ENCODE results near the gene KEL.
"Not testable (repeated sequence)": the region's sequence is repeated elsewhere in the genome, so short reads cannot be mapped to it uniquely, and the experiment has no call there.

KEL gene, protein sequence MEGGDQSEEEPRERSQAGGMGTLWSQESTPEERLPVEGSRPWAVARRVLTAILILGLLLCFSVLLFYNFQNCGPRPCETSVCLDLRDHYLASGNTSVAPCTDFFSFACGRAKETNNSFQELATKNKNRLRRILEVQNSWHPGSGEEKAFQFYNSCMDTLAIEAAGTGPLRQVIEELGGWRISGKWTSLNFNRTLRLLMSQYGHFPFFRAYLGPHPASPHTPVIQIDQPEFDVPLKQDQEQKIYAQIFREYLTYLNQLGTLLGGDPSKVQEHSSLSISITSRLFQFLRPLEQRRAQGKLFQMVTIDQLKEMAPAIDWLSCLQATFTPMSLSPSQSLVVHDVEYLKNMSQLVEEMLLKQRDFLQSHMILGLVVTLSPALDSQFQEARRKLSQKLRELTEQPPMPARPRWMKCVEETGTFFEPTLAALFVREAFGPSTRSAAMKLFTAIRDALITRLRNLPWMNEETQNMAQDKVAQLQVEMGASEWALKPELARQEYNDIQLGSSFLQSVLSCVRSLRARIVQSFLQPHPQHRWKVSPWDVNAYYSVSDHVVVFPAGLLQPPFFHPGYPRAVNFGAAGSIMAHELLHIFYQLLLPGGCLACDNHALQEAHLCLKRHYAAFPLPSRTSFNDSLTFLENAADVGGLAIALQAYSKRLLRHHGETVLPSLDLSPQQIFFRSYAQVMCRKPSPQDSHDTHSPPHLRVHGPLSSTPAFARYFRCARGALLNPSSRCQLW

DNA sequence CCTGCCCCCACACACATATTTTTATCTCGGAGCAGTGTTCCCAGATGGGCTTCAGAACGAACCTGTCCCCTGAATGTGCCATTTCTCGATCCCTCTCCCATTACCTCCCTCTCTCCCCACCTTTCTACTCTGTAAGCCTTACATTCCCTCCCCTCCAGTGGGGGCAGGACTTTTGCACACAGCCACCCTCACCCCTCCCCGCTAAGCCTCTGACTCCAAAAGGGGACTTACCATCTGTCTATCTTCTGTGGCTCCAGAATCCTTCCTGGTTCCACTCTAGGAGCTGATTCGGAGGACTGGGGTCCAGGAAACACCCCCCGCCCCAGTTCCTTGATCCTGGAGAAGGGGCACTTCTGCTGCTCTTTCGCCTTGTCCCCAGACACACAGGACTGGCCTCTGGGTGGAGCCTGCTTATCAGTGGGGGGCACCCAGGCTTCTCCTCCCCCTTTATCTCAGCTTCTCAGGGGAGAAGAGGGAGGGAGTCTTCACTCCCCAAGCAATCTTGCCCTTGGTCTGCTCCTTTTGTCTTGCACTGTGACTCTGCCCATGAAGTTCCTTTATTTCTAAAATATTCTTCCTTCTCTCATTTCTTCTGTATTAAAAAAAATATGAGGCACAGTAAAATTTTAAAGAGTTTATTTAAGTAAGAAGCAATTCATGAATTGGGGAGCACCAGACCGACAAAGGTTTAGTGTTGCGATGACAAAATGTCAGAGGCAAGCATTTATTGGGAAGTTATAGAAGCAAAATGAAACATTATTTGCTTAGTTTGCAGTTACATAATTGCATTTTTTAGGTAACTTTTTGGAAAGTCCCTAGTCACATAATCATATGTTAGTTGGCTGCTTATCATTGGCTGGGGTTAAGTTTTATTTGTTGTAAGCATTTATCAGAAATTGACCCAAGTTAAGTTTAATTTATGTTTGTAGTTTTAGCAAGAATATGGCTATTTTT is at the start of gene KEL:
Gene KEL, minus strand, starts transcription at position 391 of the 954 bp plus-strand sequence. Its CDS starts 157 bp downstream, at position 234.
- DNase-seq: no peak

DNA sequence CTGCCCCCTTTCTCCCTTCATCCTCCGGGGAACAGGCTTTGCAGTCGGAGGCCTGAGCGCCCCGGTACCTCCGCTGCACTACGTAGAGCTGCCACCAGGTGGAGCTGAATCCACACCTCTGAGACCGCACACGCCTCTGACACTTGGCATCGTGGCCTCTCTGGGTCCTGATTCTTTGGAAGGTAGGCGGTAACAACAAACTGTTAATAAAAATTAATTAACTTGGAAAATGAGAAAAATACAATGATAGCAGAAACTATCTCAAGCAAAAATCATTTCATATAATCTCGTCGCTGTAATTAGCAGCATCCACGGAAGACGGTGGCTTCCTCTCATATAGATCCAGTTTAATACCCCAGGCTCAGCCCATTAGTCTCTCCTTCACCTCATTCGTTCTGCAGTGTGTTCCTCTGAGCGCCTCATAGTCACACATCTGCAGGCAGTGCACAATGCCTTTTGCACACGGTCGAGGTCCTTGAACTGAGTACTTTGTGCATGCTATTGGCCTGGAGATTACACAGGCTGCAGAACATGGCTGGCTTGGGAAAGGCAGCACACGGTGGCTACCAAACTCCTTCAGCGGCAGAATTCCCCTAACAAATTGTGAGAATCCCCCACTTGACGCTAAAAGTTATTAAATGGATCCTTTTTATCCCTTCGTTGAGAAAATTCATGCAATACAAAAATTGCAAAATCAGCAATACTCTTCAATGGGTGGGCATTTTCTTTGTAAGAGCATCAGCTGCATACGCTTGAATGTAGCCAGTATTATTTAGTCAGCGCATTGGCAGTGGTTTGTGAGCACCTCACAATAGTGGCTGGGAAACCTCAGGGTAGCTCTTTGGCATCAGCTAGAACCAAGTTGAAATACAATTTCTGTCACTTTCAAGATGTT is 46.1 kb upstream of the KEL start:
- DNase-seq: peak; percentile 77

DNA sequence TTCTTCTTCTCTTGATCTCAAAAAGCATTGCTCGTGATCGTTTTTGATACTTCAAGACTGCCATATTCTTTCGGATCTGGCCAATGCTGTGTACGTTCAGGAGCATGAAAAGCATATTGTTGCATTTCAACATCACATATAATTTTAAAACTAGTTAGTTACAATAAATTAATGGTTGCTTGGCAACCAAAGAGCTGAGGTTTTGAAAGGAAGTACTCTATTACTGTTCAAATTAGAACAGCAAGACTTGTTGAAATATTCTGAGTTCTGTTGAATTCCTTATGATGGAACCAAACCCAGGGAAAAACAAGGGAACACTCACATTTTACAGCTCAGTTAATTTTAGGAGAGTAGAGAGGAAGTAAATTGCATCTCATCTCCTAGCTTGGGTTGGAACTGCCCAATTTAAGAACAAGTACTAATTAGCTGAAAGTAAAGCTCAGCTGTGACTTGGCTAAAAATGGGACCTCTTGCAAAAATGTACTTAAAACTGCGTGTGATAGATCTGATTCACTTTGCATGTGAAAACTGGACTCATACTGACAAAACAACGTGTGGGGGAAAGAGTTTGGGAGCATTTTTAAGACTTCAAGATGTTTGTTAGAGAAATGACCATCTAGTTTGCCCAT is 43.6 kb upstream of the KEL start:
- no peak for DNase-seq

DNA sequence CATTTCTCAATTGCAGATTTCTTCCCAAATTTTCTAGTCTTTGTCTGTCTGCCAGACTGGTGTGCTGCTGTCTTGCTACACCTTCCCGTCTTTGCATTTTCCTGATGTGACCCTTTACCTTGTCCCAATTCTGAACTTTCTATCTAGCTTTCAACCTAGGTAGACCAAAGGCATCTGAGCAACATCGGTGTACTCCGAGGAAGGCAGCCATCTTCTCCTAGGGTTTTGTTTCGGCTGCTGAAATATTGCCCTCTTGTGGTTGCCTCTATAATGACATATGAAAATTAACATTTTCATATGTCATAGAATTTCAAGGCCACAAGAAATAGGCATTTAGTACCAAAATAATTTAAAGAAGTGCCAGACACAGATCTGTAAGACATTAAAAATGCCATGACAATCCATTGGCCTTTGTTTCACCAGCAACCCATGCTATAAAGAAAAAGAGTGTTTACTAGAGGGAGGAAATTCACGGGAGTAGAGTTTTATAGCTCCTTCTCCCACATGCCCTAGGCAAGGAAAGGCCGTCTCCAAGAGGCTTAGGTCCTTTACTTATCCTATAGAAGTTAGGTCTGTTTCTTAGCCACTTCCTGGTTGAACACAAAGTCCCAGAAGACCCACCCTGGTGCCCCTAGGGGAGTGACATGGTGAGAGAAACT is 41.4 kb upstream of the KEL start:
- peak; percentile 30 for DNase-seq

DNA sequence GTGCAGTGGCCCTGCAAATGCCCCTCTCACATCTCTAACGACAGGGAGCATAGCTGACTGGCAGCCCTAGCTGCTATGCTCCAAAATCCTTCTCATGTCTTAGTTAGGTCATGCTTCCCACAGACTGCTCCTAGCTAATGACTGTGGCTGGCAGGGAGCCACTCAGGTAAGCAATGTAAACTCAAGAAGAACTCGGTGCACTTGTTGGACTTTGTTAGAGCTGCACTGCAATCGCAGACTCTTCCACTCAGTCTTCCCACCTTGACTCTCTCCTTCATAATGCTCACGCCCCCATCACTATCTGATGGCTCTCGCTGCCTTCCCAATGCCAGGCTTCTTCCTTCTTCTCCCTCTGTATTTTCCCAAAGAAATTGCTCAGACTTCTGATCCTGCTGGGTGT is 40.7 kb upstream of the KEL start:
- DNase-seq: no peak

DNA sequence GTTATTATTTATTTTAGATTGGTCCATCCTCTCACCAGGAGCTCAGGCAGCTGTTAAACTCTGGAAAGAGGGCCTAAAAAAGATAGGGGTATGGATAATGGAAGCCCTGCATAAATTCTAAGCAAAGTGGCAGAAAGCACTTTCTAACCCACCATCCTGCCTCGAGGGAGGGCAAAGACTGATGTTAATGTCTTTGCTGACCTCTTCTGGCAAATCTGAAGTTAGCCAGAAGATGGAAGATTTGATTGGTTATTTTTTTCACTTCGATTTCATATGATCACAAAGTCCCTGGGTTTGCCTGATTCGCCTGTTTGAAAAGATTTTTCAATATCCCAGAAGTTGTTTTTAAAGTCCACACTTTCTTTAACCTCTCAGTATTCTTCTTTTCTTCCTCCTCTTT is 39.9 kb upstream of the KEL start:
- no peak for DNase-seq

DNA sequence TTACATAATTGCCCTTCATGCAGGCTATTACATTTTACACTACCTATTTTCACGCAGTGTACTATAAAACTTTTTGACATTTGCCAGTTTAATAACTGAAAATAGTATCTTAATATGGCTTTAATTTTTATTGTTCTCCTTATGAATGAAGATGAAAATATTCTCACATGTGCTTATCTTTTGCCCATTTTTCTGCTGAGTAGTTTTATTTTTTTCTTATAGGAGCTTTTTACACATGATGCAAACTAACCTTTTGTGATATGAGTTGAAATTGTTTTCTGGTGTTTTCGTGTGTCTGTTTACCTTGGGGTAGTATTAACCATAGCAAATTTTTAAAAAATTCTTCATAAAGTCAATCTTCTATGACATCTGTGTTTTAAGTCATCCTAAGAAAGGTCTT is 38.5 kb upstream of the KEL start:
- no peak for DNase-seq

DNA sequence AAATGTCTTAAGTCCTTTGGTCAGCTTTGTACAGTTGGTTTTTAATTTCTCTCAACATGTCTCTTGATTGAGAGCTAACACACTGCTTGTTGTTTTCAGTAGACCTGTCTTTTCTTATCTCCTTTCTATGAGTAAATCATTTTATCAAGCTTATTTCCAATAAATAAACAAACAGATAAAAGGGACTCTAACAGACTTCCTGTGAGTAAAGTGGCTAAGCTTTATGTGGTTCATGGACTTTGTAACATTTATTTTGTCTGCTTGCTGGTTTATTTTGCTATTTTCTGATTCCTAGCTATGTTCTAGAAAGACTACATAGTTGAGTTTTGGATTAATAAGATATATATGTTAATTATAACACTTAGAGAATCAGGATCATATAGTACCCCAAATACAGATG is 37.6 kb upstream of the KEL start:
- no peak for DNase-seq

DNA sequence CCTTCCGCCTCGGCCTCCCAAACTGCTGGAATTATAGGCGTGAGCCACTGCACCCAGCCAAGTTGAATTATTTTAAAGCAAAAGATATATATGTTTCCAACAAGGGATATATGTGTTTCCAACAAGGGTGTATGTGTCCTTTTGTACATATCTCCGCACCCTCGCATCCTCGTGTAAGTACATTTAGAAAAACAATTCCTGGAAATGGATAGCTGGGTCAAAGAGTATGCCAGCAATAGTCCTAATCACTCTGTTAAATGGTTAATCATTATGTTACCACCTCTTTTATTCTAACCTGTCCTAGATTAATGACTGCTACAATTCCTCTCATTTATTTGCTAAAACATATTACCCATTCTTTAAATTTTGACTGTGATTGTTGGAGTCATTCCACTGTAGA is 36.8 kb upstream of the KEL start:
- DNase-seq: no peak

DNA sequence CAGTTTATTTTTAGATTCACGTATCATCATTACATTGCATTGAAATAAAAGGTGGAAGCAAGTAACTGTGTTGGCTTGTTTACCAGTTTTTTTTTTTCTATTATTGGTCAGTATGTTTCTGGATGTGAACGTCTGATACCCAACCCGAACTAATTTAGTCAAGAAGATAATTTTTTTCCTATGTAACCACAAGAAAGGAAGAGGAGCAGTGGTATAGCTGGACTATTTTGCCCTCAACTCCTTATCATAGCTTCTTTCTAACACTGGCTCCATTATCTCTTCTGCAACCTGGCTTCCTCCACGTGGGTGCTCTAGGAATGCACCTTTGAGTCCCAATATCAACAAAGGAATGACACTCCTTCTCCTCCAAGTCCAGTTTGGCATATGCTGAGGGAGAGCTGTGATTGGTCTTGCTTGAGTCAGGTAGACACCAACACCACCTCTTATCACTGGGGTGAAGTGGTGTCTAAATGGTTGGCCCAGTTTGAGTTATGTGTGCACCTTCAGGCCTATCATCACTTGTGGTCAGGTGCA is 35.4 kb upstream of the KEL start:
- DNase-seq: no peak

DNA sequence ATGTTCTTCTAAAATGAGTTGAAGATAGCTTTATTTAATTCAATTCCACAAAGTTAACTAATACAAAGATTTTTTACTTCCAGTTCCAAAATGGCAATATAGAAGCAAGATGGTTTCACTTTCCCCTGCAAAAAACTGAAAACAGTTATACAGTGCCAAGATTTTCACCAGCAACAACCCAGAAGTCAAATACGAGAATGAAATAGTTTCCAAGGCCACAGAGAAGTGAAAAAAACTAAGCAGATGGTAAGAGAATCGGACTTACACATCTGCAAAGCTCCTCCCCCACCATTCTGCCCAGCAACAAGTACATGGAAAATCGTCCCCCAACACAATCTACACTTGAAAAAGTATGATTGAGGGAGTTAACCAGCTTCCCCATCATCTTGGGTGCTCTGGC is 30.3 kb upstream of the KEL start:
- DNase-seq: no peak

DNA sequence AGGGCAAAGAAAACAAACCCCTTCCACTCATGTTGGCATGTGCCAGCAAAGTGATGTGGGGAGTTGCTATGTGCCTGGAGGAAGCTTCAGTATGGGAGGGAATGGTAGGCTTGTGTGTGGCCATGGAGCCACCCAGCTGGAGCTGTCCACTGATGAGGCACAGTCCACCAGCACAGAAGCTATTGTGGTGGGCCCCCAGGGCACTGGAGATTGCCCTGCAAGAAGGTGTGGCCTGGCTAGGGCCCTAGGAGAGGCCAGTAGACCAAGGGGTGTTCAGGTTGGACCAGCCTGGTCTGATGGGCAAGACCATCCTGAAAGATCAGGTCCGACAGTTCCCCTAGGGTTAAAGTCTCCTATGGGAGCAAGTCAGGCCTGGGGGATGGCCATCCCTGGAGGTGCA is 22.1 kb upstream of the KEL start:
- no peak for DNase-seq

DNA sequence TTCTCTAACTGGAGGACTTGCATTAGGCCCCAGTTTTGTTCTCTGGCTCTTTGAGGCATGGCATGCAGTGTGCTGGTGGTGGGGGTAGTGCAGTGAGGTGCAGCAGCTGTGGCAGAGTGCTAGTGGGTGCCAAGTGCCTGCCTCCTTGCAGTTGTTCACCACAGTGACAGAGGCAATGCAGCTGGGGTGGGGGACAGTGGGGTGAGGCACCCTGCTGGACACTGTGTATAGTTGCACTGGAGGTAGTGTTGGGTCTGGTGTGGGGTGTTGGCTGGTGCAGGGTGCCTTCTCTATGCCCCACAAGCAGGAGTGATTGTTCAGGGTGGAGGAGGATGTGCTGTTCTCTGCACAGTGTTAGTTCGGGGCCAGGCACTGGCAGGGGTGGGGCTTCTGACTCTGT is 21.7 kb upstream of the KEL start:
- no peak for DNase-seq

DNA sequence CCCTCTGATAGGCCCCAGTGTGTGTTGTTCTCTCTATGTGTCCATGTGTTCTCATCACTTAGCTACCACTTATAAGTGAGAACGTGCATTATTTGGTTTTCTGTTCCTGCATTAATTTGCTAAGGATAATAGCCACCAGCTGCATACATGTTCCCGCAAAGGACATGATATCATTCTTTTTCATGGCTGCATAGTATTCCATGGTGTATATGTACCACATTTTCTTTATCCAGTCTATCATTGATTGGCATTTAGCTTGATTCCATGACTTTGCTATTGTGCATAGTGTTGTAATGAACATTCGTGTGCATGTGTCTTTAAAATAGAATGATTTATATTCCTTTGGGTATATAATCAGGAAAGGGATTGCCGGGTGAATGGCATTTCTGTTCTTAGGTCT is 16.2 kb upstream of the KEL start:
- DNase-seq: not testable (repeated sequence)

DNA sequence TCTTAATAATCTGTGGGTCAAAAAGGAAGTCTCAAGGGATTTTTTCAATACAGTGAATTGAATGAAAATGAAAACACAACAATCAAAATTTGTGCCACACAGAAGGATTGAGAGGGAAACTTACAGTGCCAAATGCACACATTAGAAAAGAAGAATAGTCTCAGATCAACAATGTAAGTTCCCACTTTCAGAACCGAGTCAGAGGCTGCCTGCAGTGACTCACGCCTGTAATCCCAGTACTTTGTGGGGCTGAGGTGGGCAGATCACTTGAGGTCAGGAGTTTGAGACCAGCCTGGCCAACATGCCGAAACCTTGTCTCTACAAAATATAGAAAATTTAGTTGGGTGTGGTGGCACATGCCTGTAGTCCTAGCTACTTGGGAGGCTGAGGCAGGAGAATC is 12.5 kb upstream of the KEL start:
- DNase-seq: no peak

DNA sequence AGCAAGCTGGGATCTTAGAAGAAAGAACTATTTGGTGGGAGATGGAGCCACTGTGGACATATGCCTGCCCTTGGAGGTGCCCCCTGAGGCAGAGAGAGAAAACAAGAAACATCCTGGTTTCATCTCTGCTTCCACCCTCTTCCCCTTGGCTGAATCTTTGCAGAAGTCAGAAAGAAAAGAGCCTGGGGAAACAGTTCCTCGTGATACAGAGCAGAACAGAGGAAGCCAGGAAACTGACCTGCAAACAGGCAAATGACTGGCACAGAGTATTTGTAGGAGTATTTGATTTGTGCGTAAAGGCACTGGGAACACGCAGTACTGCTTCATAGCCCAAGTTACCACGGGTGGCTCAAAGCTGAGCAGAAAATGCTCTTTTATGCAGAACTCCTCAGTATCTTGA is 7.0 kb upstream of the KEL start:
- DNase-seq: no peak

DNA sequence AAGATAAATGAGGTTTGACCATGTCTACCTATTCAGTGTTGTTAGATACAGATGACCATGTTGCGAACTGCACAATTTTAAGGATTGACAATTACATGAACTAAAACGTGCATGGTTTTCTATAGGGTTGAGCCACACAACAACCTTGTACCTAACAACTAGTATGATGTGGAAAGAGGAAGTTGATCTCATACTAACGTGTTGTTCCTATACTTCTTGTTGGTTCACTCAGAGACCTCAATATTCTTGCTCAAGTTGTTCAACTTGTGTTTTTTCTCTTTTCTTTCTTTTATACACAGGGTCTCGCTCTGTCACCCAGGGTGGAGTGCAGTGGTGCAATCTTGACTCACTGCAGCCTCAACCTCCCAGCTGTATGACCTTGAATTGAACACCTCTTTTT is 6.1 kb upstream of the KEL start:
- no peak for DNase-seq

DNA sequence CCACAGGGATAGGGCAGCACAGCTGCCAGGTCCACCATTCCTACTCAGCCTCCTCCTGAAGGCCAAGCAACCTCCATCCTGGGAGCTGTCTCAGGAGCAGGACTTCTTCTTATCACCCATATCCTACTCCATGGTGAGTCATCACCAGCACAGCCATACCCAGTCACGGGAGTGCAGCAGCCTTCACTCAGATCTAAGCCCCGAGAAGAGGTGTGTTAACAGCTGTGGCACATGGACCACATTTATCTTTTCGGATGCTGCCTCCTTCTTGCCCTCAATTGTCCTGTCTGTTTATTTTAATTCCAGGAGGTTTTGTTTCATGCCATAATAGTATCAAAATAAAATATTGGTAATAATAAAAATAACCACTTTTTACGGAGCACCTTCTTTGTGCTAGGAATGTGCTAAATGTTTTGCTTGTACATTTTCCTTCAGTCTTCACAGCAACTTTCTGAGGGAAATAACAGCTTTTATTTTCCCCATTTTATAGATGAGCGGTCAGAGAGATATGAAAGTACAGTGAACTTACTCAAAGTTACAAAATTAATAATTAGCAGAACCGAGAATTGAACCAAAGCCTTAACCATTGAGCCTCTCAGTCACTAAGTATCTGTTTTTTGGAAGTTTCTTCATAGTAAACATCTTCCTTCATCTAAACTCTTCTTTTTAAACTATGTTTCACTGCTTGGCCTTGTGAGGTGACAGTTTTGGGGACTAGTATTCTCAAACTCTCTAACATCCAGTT is 2.5 kb upstream of the KEL start:
- no peak for DNase-seq

DNA sequence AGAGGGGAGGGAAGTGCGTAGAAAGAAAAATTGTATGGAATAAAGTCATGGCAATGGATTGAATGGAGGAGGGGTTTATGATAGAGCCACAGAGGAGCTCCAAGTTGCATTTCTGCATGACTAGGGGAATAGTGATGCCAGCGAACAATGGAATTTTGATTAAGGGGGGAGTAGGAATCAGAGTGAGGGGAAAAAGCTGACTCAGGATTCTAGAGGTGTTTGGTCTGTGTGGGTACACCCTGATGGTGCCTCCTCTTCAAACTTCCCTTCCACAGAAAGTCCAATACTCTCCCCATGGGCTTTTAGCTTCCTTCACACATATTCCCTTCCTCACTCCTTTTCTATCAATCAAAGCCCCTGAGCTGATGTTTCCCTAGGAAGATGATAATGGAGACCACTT is 1.8 kb upstream of the KEL start:
- no peak for DNase-seq

DNA sequence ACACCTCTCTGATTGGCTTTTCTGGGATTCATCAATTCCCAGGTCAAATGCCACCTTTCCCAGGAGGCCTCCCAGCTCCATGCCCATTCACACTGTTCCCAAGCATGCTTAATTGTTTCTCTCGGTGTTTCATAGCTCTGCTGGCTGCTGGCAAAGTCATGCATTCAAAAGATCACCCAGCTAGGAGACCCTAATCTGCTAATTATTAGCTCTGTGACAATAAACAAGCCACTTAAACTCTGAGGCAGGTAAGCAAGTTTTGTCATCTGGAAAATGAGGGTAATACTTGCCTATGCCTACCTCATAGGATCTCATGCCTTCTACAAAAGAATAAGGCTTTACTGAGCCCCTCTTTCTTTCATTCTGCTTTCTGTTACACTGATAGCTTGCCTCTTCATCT is 828 bp upstream of the KEL start:
- no peak for DNase-seq
